Neutrophil (primary cell): ENCODE data around the gene PTGER2.

Source experiments
- H3K27ac ChIP-seq: fragments of 200-600 bp; sonication (generic); 2 replicates; pipeline ENCODE4 v1.5.1; 2016; ENCODE audit warnings: mild to moderate bottlenecking, moderate library complexity
- H3K27me3 ChIP-seq: fragments of 200-600 bp; sonication (generic); 2 replicates; pipeline ENCODE4 v1.6.0; 2016; ENCODE audit warnings: mild to moderate bottlenecking
- H3K36me3 ChIP-seq: fragments of 200-600 bp; sonication (generic); 2 replicates; pipeline ENCODE4 v1.5.1; 2017
- H3K4me1 ChIP-seq, 2 experiments: fragments of 200-600 bp in 1 of 2; sonication (generic) in 1 of 2; 1 replicate in 1 of 2; 2 replicates in 1 of 2; pipeline versions ENCODE4 v1.5.1 to v1.6.1; 2013 to 2016; ENCODE audit warnings: low read depth in 1 of 2, low read length in 1 of 2, mild to moderate bottlenecking in 1 of 2, moderate library complexity in 1 of 2; ENCODE audit not compliant: control insufficient read depth in 1 of 2, insufficient read depth in 1 of 2
- H3K4me3 ChIP-seq, 2 experiments: fragments of 200-600 bp in 1 of 2; sonication (generic) in 1 of 2; 1 replicate in 1 of 2; 2 replicates in 1 of 2; pipeline ENCODE4 v1.5.1; 2013 to 2016; ENCODE audit warnings: low read depth in 1 of 2, low read length in 1 of 2, mild to moderate bottlenecking in 1 of 2, moderate library complexity in 1 of 2
- H3K9me3 ChIP-seq: fragments of 200-600 bp; sonication (generic); 2 replicates; pipeline ENCODE4 v1.5.1; 2016
- TF ChIP-seq, protein P1 (sequence below): fragments of 200-600 bp; sonication (generic); IDR thresholded peaks from 2 replicates; pipeline ENCODE4 v1.5.1; 2016; ENCODE audit warnings: antibody characterized with exemption

The PTGER2 gene

DNA sequence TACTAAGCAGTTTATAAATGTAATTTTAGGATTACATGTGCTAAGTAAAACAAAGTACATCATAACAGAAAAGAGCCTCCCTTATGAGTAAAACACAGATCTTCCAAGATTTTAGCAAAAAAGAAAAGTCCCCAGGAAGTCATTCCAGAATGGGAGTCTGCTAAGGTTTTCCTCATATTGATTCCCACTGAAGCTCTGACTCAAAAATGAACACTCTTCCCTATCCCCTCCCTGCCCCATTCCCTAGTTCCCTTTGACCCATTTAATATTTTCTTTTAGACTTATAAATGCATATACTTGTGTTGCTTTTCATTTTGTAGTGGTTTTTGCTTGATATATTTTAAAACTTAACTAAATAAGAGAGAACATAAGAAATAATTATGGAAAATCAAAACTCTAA lies 40.1 kb downstream of the PTGER2 start:
- TF ChIP-seq, protein P1, sequence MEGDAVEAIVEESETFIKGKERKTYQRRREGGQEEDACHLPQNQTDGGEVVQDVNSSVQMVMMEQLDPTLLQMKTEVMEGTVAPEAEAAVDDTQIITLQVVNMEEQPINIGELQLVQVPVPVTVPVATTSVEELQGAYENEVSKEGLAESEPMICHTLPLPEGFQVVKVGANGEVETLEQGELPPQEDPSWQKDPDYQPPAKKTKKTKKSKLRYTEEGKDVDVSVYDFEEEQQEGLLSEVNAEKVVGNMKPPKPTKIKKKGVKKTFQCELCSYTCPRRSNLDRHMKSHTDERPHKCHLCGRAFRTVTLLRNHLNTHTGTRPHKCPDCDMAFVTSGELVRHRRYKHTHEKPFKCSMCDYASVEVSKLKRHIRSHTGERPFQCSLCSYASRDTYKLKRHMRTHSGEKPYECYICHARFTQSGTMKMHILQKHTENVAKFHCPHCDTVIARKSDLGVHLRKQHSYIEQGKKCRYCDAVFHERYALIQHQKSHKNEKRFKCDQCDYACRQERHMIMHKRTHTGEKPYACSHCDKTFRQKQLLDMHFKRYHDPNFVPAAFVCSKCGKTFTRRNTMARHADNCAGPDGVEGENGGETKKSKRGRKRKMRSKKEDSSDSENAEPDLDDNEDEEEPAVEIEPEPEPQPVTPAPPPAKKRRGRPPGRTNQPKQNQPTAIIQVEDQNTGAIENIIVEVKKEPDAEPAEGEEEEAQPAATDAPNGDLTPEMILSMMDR: no peak

DNA sequence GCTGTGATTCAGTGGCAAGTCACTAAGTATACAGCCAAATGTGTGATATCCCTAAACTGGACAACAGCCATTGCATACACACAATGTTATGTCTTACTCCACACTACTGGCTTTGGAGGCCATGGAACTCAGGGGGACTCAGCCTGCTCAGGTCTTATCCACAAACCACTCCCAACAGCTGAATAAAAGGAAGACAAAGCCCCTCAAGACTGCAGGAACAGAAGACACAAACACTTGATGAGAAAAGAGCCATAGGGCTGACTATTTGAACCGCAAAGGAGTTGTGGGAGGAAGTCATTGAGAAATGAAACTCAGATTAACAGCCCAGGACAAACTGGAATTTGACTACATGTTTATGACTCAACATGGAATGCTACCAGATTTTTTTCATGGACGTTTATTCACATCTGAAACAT lies 40.9 kb downstream of the PTGER2 start:
- H3K27me3 ChIP-seq: peaks cover 99% of the 10 kb centered on the region

More for the DNA sequence above, 40.1 kb downstream of the PTGER2 start:
- H3K4me1 ChIP-seq: no peaks in the 10 kb centered on the region
- H3K36me3 ChIP-seq: no peaks in the 10 kb centered on the region
- no peak overlapping the region for H3K27ac ChIP-seq
- peaks cover 98% of the 10 kb centered on the region for H3K27me3 ChIP-seq
- H3K9me3 ChIP-seq: no peaks in the 10 kb centered on the region
- no peak overlapping the region for H3K4me3 ChIP-seq

DNA sequence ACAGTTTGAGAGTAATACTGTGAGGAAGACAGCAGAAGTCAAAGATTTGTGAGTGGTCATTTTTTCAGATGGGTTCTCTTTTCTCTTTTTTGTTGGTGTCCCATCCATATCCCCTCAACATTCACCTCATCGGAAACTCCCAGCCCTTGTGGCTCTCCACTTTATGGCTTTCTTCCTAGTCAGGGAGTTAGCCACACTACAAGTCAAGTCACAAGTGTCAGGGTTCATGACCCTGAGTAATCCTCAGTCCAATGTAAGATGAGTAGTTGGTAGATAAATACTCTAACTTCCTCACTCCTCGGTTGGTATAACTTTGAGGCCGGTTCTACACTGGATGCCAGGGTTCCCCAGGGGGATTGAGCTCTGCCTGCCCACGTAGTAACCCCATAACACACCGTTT lies 41.4 kb downstream of the PTGER2 start:
- Histone ChIP-seq H3K27me3 (peaks cover 99% of the 10 kb centered on the region), H3K9me3 (no peaks in the 10 kb centered on the region), H3K27ac (no peak overlapping the region), H3K4me1 (no peaks in the 10 kb centered on the region), H3K36me3 (no peaks in the 10 kb centered on the region), H3K4me3 (no peak overlapping the region)
- TF ChIP-seq, protein P1: no peak

More for the DNA sequence above, 40.9 kb downstream of the PTGER2 start:
- H3K4me1 ChIP-seq: no peaks in the 10 kb centered on the region
- H3K4me3 ChIP-seq: no peak overlapping the region
- TF ChIP-seq, protein P1: no peak
- H3K27ac ChIP-seq: no peak overlapping the region
- no peaks in the 10 kb centered on the region for H3K36me3 ChIP-seq
- H3K9me3 ChIP-seq: no peaks in the 10 kb centered on the region

DNA sequence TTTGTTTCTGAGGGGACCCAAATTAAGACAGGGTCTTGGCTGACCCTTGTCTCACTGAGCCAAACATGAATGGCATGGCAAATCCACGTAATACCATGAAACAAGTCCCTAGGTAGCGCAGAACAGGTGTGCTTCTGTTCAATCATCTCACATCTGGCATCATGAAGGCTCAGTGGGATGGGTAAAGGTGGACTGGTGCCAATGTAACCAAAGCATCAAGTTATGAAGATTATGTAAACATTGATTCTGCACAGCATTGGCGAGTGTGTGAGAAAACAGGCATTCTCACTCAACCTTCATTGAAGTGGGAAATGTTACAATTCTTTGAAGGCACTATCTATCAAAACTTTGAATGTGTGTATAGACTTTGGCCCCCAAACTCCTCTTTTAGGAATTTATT lies 41.9 kb downstream of the PTGER2 start:
- no peak overlapping the region for H3K27ac ChIP-seq

DNA sequence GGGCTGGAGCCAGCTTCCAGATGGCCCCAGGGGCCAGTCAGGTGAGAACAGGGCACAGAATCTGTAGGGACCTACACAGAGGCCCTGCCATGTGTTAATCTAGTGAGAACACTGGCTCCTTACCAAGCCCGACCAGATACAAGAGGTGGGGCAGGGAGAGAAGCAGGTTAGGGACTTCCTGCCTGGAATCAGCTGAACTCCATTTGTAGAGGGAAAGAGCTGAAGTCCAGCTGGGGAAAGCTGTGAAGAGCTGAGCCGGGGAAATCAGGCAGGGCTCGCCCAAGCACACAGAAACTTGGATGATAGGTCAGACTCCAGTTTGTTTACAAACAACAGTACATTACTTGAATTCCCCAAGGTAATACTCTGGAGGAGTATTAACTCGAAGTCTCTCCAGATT lies 46.7 kb downstream of the PTGER2 start:
- Histone ChIP-seq H3K9me3 (no peaks in the 10 kb centered on the region), H3K27ac (no peak overlapping the region), H3K36me3 (no peaks in the 10 kb centered on the region), H3K27me3 (peaks cover 58% of the 10 kb centered on the region), H3K4me3 (no peak overlapping the region), H3K4me1 (peaks cover 12 to 17% of the 10 kb centered on the region in 2 experiments)
- TF ChIP-seq, protein P1: no peak

More for the DNA sequence above, 41.9 kb downstream of the PTGER2 start:
- H3K36me3 ChIP-seq: no peaks in the 10 kb centered on the region
- no peak overlapping the region for H3K4me3 ChIP-seq
- peaks cover 99% of the 10 kb centered on the region for H3K27me3 ChIP-seq
- no peaks in the 10 kb centered on the region for H3K9me3 ChIP-seq
- TF ChIP-seq, protein P1: no peak
- H3K4me1 ChIP-seq: no peaks in the 10 kb centered on the region
